HCT116 (cell line): ENCODE measurements around the gene RIC8B. TPM values are rescaled to one million over a fixed set of nuclear protein-coding genes. Genes with fewer than 3 reads are reported as not detected.

Source experiments
- total RNA-seq: library from RNA; stranded (reverse); gene quantifications from one replicate; pipeline ENCODE4 v1.2.1, GENCODE V29; 2021; ENCODE audit not compliant: unreplicated experiment

Gene RIC8B
- total RNA-seq, 1 experiment from 2014 or later: 16.7 TPM

Other genes with a start within 250 kb of the RIC8B start
- gene RFX4, start 191.7 kb upstream of the RIC8B start, total RNA-seq: not detected
- gene TMEM263, start 181.2 kb downstream of the RIC8B start, total RNA-seq: 31.3 TPM
- gene MTERF2, start 212.5 kb downstream of the RIC8B start, total RNA-seq: 7.8 TPM